Osteocyte (in vitro differentiated cells): ENCODE results near the gene BMPR1B. TPM values are rescaled to one million over a fixed set of nuclear protein-coding genes. Genes with fewer than 3 reads are reported as not detected.

Experiments used
- DNase-seq: peaks from one replicate; pipeline ENCODE4 v3.0.0; 2021; ENCODE audit warnings: mixed read lengths; ENCODE audit not compliant: unreplicated experiment; ENCODE audit errors: extremely low spot score
- H3K27ac Mint-ChIP-seq: one replicate; pipeline ENCODE4 v1.8.0; 2021; ENCODE audit warnings: mild to moderate bottlenecking, mixed read lengths; ENCODE audit not compliant: unreplicated experiment
- H3K27me3 Mint-ChIP-seq: one replicate; pipeline ENCODE4 v1.8.0; 2021; ENCODE audit warnings: mixed read lengths; ENCODE audit not compliant: unreplicated experiment
- H3K36me3 Mint-ChIP-seq: one replicate; pipeline ENCODE4 v1.8.0; 2021; ENCODE audit warnings: mixed read lengths; ENCODE audit not compliant: unreplicated experiment
- H3K4me1 Mint-ChIP-seq: one replicate; pipeline ENCODE4 v1.8.0; 2021; ENCODE audit warnings: mixed read lengths; ENCODE audit not compliant: unreplicated experiment
- H3K4me3 Mint-ChIP-seq: one replicate; pipeline ENCODE4 v1.8.0; 2021; ENCODE audit warnings: mild to moderate bottlenecking, moderate library complexity, mixed read lengths; ENCODE audit not compliant: unreplicated experiment
- H3K9me3 Mint-ChIP-seq: one replicate; pipeline ENCODE4 v1.8.0; 2021; ENCODE audit warnings: mixed read lengths; ENCODE audit not compliant: unreplicated experiment
- total RNA-seq: library from RNA; stranded (reverse); gene quantifications from 2 replicates; pipeline ENCODE4 v1.2.1, GENCODE V29; 2021
- TF ChIP-seq, protein P1 (sequence below): fragments of 200-600 bp; sonication (generic); IDR thresholded peaks from 2 replicates; pipeline ENCODE4 v1.5.0; 2021; ENCODE audit warnings: antibody characterized with exemption, mild to moderate bottlenecking, moderate library complexity

The BMPR1B gene
- total RNA-seq, 1 donor from 2014 or later, result 1.5 TPM

DNA sequence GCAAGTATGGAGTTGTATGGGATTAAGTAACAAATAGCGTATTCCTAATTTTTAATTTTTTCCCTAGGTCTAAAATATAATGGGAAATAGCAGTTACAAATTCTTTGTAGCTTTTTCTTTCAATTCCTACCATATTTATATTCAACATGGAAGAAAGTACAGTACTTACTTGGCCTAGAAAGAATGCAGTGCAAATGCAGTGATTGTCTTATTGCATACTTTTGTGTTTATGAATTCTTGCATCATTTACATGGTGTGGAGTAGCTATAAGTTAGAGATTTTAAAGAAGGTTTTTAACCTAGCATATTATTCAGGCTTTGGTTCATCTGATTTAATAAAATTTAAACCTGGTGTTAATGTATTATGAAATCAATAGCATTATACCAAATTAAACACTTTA lies 263.3 kb downstream of the BMPR1B start:
- no peaks in the 10 kb centered on the region for H3K27me3 Mint-ChIP-seq
- no peak overlapping the region for H3K4me3 Mint-ChIP-seq
- TF ChIP-seq, protein P1, sequence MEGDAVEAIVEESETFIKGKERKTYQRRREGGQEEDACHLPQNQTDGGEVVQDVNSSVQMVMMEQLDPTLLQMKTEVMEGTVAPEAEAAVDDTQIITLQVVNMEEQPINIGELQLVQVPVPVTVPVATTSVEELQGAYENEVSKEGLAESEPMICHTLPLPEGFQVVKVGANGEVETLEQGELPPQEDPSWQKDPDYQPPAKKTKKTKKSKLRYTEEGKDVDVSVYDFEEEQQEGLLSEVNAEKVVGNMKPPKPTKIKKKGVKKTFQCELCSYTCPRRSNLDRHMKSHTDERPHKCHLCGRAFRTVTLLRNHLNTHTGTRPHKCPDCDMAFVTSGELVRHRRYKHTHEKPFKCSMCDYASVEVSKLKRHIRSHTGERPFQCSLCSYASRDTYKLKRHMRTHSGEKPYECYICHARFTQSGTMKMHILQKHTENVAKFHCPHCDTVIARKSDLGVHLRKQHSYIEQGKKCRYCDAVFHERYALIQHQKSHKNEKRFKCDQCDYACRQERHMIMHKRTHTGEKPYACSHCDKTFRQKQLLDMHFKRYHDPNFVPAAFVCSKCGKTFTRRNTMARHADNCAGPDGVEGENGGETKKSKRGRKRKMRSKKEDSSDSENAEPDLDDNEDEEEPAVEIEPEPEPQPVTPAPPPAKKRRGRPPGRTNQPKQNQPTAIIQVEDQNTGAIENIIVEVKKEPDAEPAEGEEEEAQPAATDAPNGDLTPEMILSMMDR, result no peak
- no peak for DNase-seq
- no peak overlapping the region for H3K27ac Mint-ChIP-seq
- H3K36me3 Mint-ChIP-seq, result no peaks in the 10 kb centered on the region
- H3K4me1 Mint-ChIP-seq, result peaks cover 5% of the 10 kb centered on the region
- H3K9me3 Mint-ChIP-seq, result no peaks in the 10 kb centered on the region

DNA sequence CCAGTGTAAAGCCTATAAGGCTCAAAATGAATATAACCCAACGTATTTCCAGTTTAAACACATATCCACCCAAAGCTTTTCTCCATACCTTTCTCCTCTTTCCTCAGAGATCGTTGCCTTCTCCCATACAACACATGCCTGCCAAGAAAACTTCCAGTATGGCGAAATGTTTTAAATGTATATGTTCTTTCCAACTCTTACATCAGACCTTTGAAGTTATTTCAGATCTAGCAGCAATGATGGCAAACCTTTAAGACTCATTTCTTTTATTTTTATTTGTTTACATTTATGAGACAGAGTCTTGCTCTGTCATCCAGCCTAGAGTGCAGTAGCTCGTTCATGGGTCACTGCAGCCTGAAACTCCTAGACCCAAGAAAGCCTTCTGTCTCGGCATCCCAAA lies 265.4 kb downstream of the BMPR1B start:
- no peak for DNase-seq
- no peaks in the 10 kb centered on the region for H3K27me3 Mint-ChIP-seq
- TF ChIP-seq, protein P1, result no peak
- peaks cover 5% of the 10 kb centered on the region for H3K4me1 Mint-ChIP-seq
- no peak overlapping the region for H3K27ac Mint-ChIP-seq
- H3K4me3 Mint-ChIP-seq, result no peak overlapping the region
- no peaks in the 10 kb centered on the region for H3K36me3 Mint-ChIP-seq
- no peaks in the 10 kb centered on the region for H3K9me3 Mint-ChIP-seq

DNA sequence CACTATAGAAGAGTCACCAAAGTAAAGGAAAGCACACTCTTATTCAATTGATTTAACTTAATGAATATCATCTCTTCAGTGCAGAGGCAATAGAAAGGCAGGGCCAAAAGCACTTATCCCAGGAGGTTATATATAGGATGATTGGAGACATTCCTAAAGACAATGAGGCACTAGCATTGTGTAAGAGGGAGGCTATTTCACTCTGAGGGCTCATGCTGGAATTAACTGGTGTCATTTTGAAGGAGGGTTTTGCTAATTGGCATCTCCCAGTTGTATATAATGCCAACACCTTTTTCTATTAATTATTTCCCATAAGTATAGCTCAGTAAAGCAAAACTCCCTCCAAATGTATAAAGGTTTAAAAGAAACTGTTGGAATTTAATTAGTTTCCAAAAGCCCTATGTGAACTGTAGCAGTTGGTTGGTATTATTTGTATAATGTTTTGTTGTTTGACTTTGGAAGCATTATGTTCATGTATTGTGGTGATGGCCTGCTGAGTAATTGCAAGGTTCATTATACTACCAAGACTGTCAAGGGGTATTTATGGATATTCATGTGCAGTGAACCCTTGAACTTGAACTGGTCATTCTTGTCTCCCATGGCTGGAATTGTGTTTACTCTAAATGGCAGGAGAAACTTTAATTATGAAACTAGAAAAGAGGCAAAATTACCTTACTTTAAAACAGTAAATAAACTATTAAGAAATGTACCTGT lies 270.3 kb downstream of the BMPR1B start:
- TF ChIP-seq, protein P1, result no peak
- Mint-ChIP-seq H3K27ac (no peak overlapping the region), H3K9me3 (peaks cover under 1% of the 10 kb centered on the region), H3K27me3 (no peaks in the 10 kb centered on the region), H3K4me3 (no peak overlapping the region), H3K36me3 (no peaks in the 10 kb centered on the region), H3K4me1 (no peaks in the 10 kb centered on the region)
- DNase-seq, result no peak

DNA sequence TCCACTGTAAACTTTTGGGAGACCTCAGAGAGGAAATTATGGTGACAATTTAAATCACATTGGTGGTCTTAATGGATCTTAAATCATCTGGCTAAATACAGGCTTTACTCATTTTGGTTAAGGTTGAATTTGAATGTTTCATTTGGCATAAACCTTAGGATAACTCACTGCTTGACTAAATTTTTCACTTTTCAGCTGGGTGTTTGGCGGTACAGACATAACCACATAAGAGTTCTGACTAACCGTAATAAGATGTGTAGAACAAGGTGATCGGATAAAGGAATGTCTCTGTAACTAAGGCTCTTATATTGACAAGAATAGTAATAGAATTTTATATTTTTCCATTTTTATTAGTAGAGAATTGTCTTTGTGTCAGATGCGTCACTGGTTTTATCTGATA lies 281.0 kb downstream of the BMPR1B start:
- Mint-ChIP-seq H3K9me3 (peaks cover 18% of the 10 kb centered on the region), H3K36me3 (peaks cover 3% of the 10 kb centered on the region), H3K4me1 (peaks cover 3% of the 10 kb centered on the region), H3K4me3 (no peak overlapping the region), H3K27ac (no peak overlapping the region), H3K27me3 (no peaks in the 10 kb centered on the region)
- no peak for DNase-seq
- TF ChIP-seq, protein P1, result no peak

DNA sequence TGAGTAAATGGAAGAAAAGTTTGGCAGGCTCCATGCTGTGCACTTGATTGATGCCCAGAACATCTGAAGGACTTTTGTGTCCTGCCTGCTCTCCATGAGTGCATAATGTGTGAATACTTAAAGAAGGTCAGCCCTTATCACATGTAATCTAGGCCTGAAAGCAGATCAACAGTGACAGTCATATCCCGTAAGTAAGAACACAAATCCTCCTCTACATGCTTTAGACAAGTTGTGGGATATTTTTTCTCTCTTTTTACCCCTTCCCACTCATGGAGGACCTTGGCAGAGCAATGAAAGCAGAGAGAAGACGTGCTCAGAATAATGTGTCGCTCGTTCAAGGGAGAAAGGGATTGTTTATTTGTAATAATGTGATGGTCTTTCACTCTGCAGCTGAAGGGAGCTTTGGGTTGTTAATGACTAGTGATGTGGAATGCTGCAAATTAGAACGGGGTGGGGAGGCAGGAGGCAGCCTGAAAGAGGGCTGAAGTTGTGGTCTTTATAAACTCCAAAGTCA lies 286.6 kb downstream of the BMPR1B start:
- no peak overlapping the region for H3K27ac Mint-ChIP-seq
- no peak overlapping the region for H3K4me3 Mint-ChIP-seq
- no peak for DNase-seq
- H3K36me3 Mint-ChIP-seq, result no peaks in the 10 kb centered on the region
- no peaks in the 10 kb centered on the region for H3K9me3 Mint-ChIP-seq
- peaks cover 10% of the 10 kb centered on the region for H3K4me1 Mint-ChIP-seq
- TF ChIP-seq, protein P1, result no peak
- no peaks in the 10 kb centered on the region for H3K27me3 Mint-ChIP-seq
